H1 (cell line): Measurements from ENCODE around the gene SYTL2. TPM values are rescaled to one million over a fixed set of nuclear protein-coding genes. Genes with fewer than 3 reads are reported as not detected.

Source experiments
- CTCF ChIA-PET: fragments of 300-600 bp; sonication (Branson Sonifier 250); formaldehyde crosslinking; loops from one replicate; lab custom pipeline; 2021; ENCODE audit not compliant: partially characterized antibody; lab: Charles Lee
- POLR2A ChIA-PET: fragments of 300-600 bp; sonication (Branson Sonifier 250); formaldehyde crosslinking; loops from one replicate; lab custom pipeline; 2021; ENCODE audit warnings: inconsistent platforms; ENCODE audit not compliant: partially characterized antibody; lab: Charles Lee
- DNase-seq, 2 experiments: peaks; one replicate each; pipeline versions ENCODE4 v3.0.0 to v3.0.0-alpha.2; 2010 to 2022; ENCODE audit warnings: low spot score in 2 of 2, low read depth in 1 of 2, mixed read lengths in 1 of 2
- FAIRE-seq: peaks from 2 replicates; lab custom pipeline; 2011; peaks lifted over from hg19 to GRCh38; lab: Jason Lieb, UNC
- H2AFZ ChIP-seq: 2 replicates; pipeline ENCODE4 v1.8.1; 2012; ENCODE audit warnings: low read length, inconsistent platforms
- H2AK5ac ChIP-seq: 2 replicates; pipeline ENCODE4 v1.6.1; 2013; ENCODE audit warnings: low read depth, low read length
- H2BK120ac ChIP-seq: replicated peaks from 2 replicates; pipeline ENCODE3; 2013; ENCODE audit warnings: low read depth, low read length, inconsistent platforms
- H2BK12ac ChIP-seq: 2 replicates; pipeline ENCODE4 v1.6.1; 2013; ENCODE audit warnings: low read depth, low read length
- H2BK15ac ChIP-seq: 2 replicates; pipeline ENCODE4 v1.6.1; 2013; ENCODE audit warnings: low read length
- H2BK20ac ChIP-seq: 2 replicates; pipeline ENCODE4 v1.6.1; 2013; ENCODE audit warnings: low read length
- H2BK5ac ChIP-seq: 2 replicates; pipeline ENCODE4 v1.6.1; 2013; ENCODE audit warnings: low read depth, low read length
- H3K14ac ChIP-seq: 2 replicates; pipeline ENCODE4 v1.6.1; 2013; ENCODE audit warnings: inconsistent platforms; ENCODE audit not compliant: insufficient read length
- H3K18ac ChIP-seq: 2 replicates; pipeline ENCODE4 v1.6.1; 2013; ENCODE audit warnings: low read length; ENCODE audit errors: extremely low read depth
- H3K23ac ChIP-seq: 2 replicates; pipeline ENCODE4 v1.6.1; 2013; ENCODE audit warnings: inconsistent platforms; ENCODE audit not compliant: insufficient read length
- H3K23me2 ChIP-seq: 2 replicates; pipeline ENCODE4 v1.6.1; 2013; ENCODE audit warnings: low read depth, low read length
- H3K27ac ChIP-seq: 2 replicates; pipeline ENCODE4 v1.6.1; 2011; ENCODE audit warnings: low read depth, low read length, inconsistent platforms
- H3K27me3 ChIP-seq, 4 experiments: replicated peaks in 1 of 4; 1 replicate in 1 of 4; 2 replicates in 3 of 4; pipeline versions ENCODE4 v1.6.1 to v1.8.1; 2011 to 2013; ENCODE audit warnings: low read length in 3 of 4, mild to moderate bottlenecking in 3 of 4, inconsistent platforms in 2 of 4, mixed read lengths in 2 of 4, moderate library complexity in 1 of 4; ENCODE audit not compliant: control insufficient read depth in 3 of 4, insufficient read depth in 3 of 4; ENCODE audit errors: extremely low read depth in 1 of 4
- H3K36me3 ChIP-seq, 4 experiments: 2 replicates each; pipeline versions ENCODE4 v1.6.1 to v1.8.1; 2011 to 2013; ENCODE audit warnings: mild to moderate bottlenecking in 4 of 4, low read length in 3 of 4, moderate library complexity in 2 of 4, control low read depth in 1 of 4, inconsistent platforms in 1 of 4; ENCODE audit not compliant: insufficient read depth in 4 of 4, control insufficient read depth in 2 of 4
- H3K4ac ChIP-seq: replicated peaks from 2 replicates; pipeline ENCODE3; 2013; ENCODE audit warnings: low read length, low read depth, mixed read lengths, inconsistent platforms; ENCODE audit not compliant: insufficient read length
- H3K4me1 ChIP-seq, 4 experiments: replicated peaks in 1 of 4; 1 replicate in 1 of 4; 2 replicates in 3 of 4; pipeline versions ENCODE4 v1.6.1 to v1.8.1; 2011 to 2013; ENCODE audit warnings: low read length in 3 of 4, inconsistent platforms in 2 of 4, mixed read lengths in 1 of 4; ENCODE audit not compliant: insufficient read depth in 4 of 4, control insufficient read depth in 3 of 4
- H3K4me2 ChIP-seq, 2 experiments: 2 replicates each; pipeline versions ENCODE4 v1.6.1 to v1.8.1; 2011 to 2013; ENCODE audit warnings: low read depth in 2 of 2, low read length in 2 of 2, control low read depth in 1 of 2, inconsistent platforms in 1 of 2, mild to moderate bottlenecking in 1 of 2; ENCODE audit not compliant: insufficient read depth in 1 of 2
- H3K4me3 ChIP-seq, 4 experiments: fragments of 200-600, 300-600 bp in 1 of 4; sonication (generic), shearing (Covaris generic), sonication (Bioruptor Twin) in 1 of 4; 2 replicates each; pipeline versions ENCODE4 v1.5.1 to v1.8.1; 2011 to 2016; ENCODE audit warnings: low read length in 4 of 4, low read depth in 3 of 4, control low read depth in 2 of 4, inconsistent platforms in 2 of 4, mild to moderate bottlenecking in 2 of 4, mixed read lengths in 1 of 4, moderate library complexity in 1 of 4; ENCODE audit not compliant: insufficient read depth in 2 of 4; ENCODE audit errors: extremely low read depth in 1 of 4
- H3K56ac ChIP-seq: replicated peaks from 2 replicates; pipeline ENCODE3; 2013; ENCODE audit warnings: low read depth, mild to moderate bottlenecking, mixed read lengths, low read length, inconsistent platforms; ENCODE audit not compliant: insufficient read length
- H3K79me1 ChIP-seq: 2 replicates; pipeline ENCODE4 v1.6.1; 2013; ENCODE audit warnings: low read depth, low read length, control low read depth
- H3K79me2 ChIP-seq, 2 experiments: 2 replicates each; pipeline versions ENCODE4 v1.6.1 to v1.8.1; 2012 to 2013; ENCODE audit warnings: low read length in 2 of 2, mild to moderate bottlenecking in 2 of 2, inconsistent platforms in 1 of 2; ENCODE audit not compliant: insufficient read depth in 2 of 2, control insufficient read depth in 1 of 2
- H3K9ac ChIP-seq, 4 experiments: replicated peaks in 1 of 4; 1 replicate in 1 of 4; 2 replicates in 3 of 4; pipeline versions ENCODE4 v1.6.1 to v1.8.1; 2011 to 2013; ENCODE audit warnings: low read depth in 3 of 4, low read length in 3 of 4, control low read depth in 2 of 4, mild to moderate bottlenecking in 2 of 4, moderate library complexity in 2 of 4, inconsistent platforms in 1 of 4; ENCODE audit errors: extremely low read depth in 1 of 4
- H3K9me3 ChIP-seq, 2 experiments: 2 replicates each; pipeline versions ENCODE4 v1.6.1 to v1.8.1; 2012 to 2013; ENCODE audit warnings: mild to moderate bottlenecking in 2 of 2, moderate library complexity in 2 of 2, control low read depth in 1 of 2, inconsistent platforms in 1 of 2, low read depth in 1 of 2, low read length in 1 of 2, mixed read lengths in 1 of 2; ENCODE audit not compliant: insufficient read depth in 2 of 2
- H4K20me1 ChIP-seq, 2 experiments: replicated peaks in 1 of 2; 2 replicates each; pipeline versions ENCODE3 to v1.8.1; 2011 to 2013; ENCODE audit warnings: inconsistent platforms in 2 of 2, low read length in 2 of 2, mild to moderate bottlenecking in 1 of 2; ENCODE audit not compliant: insufficient read depth in 2 of 2, control insufficient read depth in 1 of 2
- H4K5ac ChIP-seq: 2 replicates; pipeline ENCODE4 v1.6.1; 2013; ENCODE audit warnings: low read length, low read depth, mixed read lengths, inconsistent platforms; ENCODE audit not compliant: insufficient read length
- H4K8ac ChIP-seq: 2 replicates; pipeline ENCODE4 v1.8.0; 2013; ENCODE audit warnings: mild to moderate bottlenecking, moderate library complexity, low read length, inconsistent platforms; ENCODE audit not compliant: insufficient read depth; ENCODE audit errors: extremely low read depth
- H4K91ac ChIP-seq: replicated peaks from 2 replicates; pipeline ENCODE3; 2013; ENCODE audit warnings: low read length, mixed read lengths, inconsistent platforms; ENCODE audit not compliant: insufficient read length
- SIN3A ChIP-seq, 2 experiments: IDR thresholded peaks in 1 of 2; conservative IDR thresholded peaks in 1 of 2; 2 replicates each; pipeline ENCODE4 v1.6.1; 2011 to 2012; ENCODE audit warnings: low read length in 2 of 2, improper control_type of control experiment in 1 of 2, low read depth in 1 of 2, mild to moderate bottlenecking in 1 of 2
- TEAD4 ChIP-seq: IDR thresholded peaks from 2 replicates; pipeline ENCODE4 v1.6.1; 2012; ENCODE audit warnings: low read depth, low read length, inconsistent platforms, mixed read lengths
- WGBS, 2 experiments: shearing (Covaris generic) in 1 of 2; methylation state at CpG; one replicate each; pipeline versions ENCODE4 v1.1.6 to v1.1.7; 2013 to 2015; ENCODE audit warnings: low lambda C conversion rate in 2 of 2, mixed read lengths in 2 of 2, inconsistent platforms in 1 of 2, low coverage in 1 of 2, missing lambda C conversion rate in 1 of 2; ENCODE audit not compliant: insufficient replicate concordance in 2 of 2, insufficient coverage in 1 of 2, insufficient read length in 1 of 2; ENCODE audit errors: extremely low coverage in 1 of 2, missing lambda C conversion rate in 1 of 2; 5-methylcytosine and 5-hydroxymethylcytosine counted together
- polyA plus RNA-seq, 7 experiments: library from polyadenylated mRNA; depleted of rRNA in 3 of 7; stranded (reverse) in 5 of 7; unstranded in 2 of 7; fragments of >200 nt in 5 of 7; fragments of 200-250 nt in 2 of 7; gene quantifications; 1 replicate in 5 of 7; 2 replicates in 1 of 7; 4 replicates in 1 of 7; pipeline versions ENCODE4 v1.2.1 to v1.2.3, GENCODE V29; 2011 to 2013; ENCODE audit warnings: missing spikeins in 2 of 7, mixed read lengths in 2 of 7
- total RNA-seq: library from RNA; stranded (reverse); fragmentation: NEBNext Ultra II Directional; extraction: Animal tissue kit (Norgen Biotek cat#: 25700); gene quantifications from 2 replicates; pipeline ENCODE4 v1.2.1, GENCODE V29; 2021

The SYTL2 gene
- total and polyA plus RNA-seq, 2 of the 8 experiments (the other 6 are each of a cell fraction or from before 2014, with no cell fraction given) = 1.3 to 9.1 TPM

GRCh38 chr11:85697747-85698146 lies 113.2 kb downstream of the SYTL2 start:
- Histone ChIP-seq H3K9me3 (no peaks in the 10 kb centered on the region), H3K23ac (no peak overlapping the region), H3K27ac (no peak overlapping the region), H2BK12ac (no peak overlapping the region), H3K4me3 (no peak overlapping the region), H3K4me1 (no peaks in the 10 kb centered on the region), H3K27me3 (no peaks in the 10 kb centered on the region), H4K8ac (no peak overlapping the region), H3K56ac (no peak overlapping the region), H3K14ac (no peak overlapping the region), H2BK15ac (no peak overlapping the region), H3K79me1 (no peaks in the 10 kb centered on the region), H4K20me1 (no peaks in the 10 kb centered on the region), H3K23me2 (no peaks in the 10 kb centered on the region), H3K79me2 (no peaks in the 10 kb centered on the region), H2AFZ (no peak overlapping the region), H2BK5ac (no peak overlapping the region), H4K91ac (no peak overlapping the region), H3K36me3 (no peaks in the 10 kb centered on the region; a peak in 1 of 8 replicates), H2BK120ac (no peak overlapping the region), H3K4ac (no peak overlapping the region), H4K5ac (no peak overlapping the region), H3K4me2 (no peak overlapping the region), H3K9ac (no peak overlapping the region), H3K18ac (no peak overlapping the region), H2BK20ac (no peak overlapping the region), H2AK5ac (no peak overlapping the region)
- ChIA-PET CTCF (interaction anchor here (0.8 to 5.1 kb wide), 5 partner anchors 9 to 127 kb away, joined by 3 to 33 read pairs (median 8); partner anchors contain the start of gene CCDC89), POLR2A (no interaction called here)
- DNase-seq (no peak), FAIRE-seq (no peak)
- TF ChIP-seq SIN3A (conservative IDR thresholded peaks at IDR 0.05 in 1 of 2, IDR thresholded peaks at IDR 0.05 in 1 of 2; ENCODE audit: low read depth in 1 of 2, low read length in 2 of 2) = no peak
- TF ChIP-seq TEAD4 = no peak
- WGBS, 2 experiments = 93% methylated on average over 2 of the region's 2 CpGs; no CpG with 5 or more reads in 1 of the 2 experiments
